Ectodermal cell (in vitro differentiated cells): ENCODE measurements around the gene ERCC6.

ENCODE experiments used
- H3K27ac ChIP-seq: 2 replicates; pipeline ENCODE4 v1.7.0; 2013; ENCODE audit warnings: mild to moderate bottlenecking, low read depth, low read length; ENCODE audit not compliant: insufficient read depth, poor library complexity, severe bottlenecking
- H3K27me3 ChIP-seq: 2 replicates; pipeline ENCODE4 v1.7.0; 2013; ENCODE audit warnings: mild to moderate bottlenecking, low read length; ENCODE audit not compliant: insufficient read depth, control insufficient read depth, poor library complexity, severe bottlenecking
- H3K36me3 ChIP-seq: one replicate; pipeline ENCODE4 v1.7.0; 2013; ENCODE audit warnings: low read length; ENCODE audit not compliant: control insufficient read depth, insufficient read depth
- H3K4me1 ChIP-seq: one replicate; pipeline ENCODE4 v1.7.0; 2013; ENCODE audit warnings: low read length; ENCODE audit not compliant: control insufficient read depth, insufficient read depth
- H3K4me3 ChIP-seq: 2 replicates; pipeline ENCODE4 v1.7.0; 2013; ENCODE audit warnings: low read depth, low read length, control low read depth; ENCODE audit not compliant: insufficient read depth
- H3K9me3 ChIP-seq: 2 replicates; pipeline ENCODE4 v1.7.0; 2013; ENCODE audit warnings: mild to moderate bottlenecking, low read length, moderate library complexity; ENCODE audit not compliant: control insufficient read depth

ERCC6 gene

DNA sequence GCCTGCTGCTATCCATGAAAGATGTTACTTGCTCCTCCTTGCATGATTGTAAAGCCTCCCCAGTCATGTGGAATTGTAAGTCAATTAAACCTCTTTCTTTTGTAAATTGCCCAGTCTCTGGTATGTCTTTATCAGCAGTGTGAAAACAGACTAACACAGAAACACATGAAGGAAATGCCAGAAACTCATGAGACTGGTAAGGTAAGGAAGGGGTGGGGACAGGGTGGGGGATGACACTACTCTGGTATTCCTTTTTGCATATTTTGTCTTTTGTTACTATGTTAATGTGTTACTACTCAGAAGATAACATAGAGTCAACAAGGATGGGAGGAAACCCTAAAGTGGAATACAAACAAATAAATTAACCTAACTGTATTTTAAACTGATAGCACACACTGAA, 73.2 kb downstream of the ERCC6 start:
- H3K4me3 ChIP-seq: no peak overlapping the region
- H3K36me3 ChIP-seq: no peaks in the 10 kb centered on the region
- H3K9me3 ChIP-seq: no peaks in the 10 kb centered on the region
- H3K27ac ChIP-seq: no peak overlapping the region
- H3K4me1 ChIP-seq: no peaks in the 10 kb centered on the region
- H3K27me3 ChIP-seq: no peaks in the 10 kb centered on the region
